CD8-positive, alpha-beta memory T cell (primary cell): Measurements from ENCODE around the gene CXCR3. TPM values are rescaled to one million over a fixed set of nuclear protein-coding genes. Genes with fewer than 3 reads are reported as not detected.
"Not testable (repeated sequence)": the region's sequence is repeated elsewhere in the genome, so short reads cannot be mapped to it uniquely, and the experiment has no call there.

ENCODE experiments used
- CTCF ChIA-PET: fragments of 350-600 bp; sonication (Branson Sonifier 250); formaldehyde crosslinking; loops from one replicate; lab custom pipeline; 2021; ENCODE audit warnings: antibody characterized with exemption; lab: Charles Lee
- POLR2A ChIA-PET: fragments of 350-600 bp; sonication (Branson Sonifier 250); formaldehyde crosslinking; loops from one replicate; lab custom pipeline; 2021; ENCODE audit warnings: antibody characterized with exemption; lab: Charles Lee
- DNase-seq, 5 donors: peaks; one replicate each; pipeline versions ENCODE4 v3.0.0 to v3.0.0-alpha.2; 2020 to 2022; ENCODE audit warnings: mixed read lengths in 1 of 5
- H3K27ac ChIP-seq: one replicate; pipeline ENCODE4 v1.7.0; 2013; ENCODE audit warnings: low read depth, mild to moderate bottlenecking, low read length, moderate library complexity
- H3K27me3 ChIP-seq: 2 replicates; pipeline ENCODE4 v1.7.0; 2013; ENCODE audit warnings: low read length, mild to moderate bottlenecking; ENCODE audit not compliant: insufficient read depth, poor library complexity, severe bottlenecking
- H3K36me3 ChIP-seq: 2 replicates; pipeline ENCODE4 v1.7.0; 2013; ENCODE audit warnings: mild to moderate bottlenecking, low read length, moderate library complexity; ENCODE audit not compliant: insufficient read depth
- H3K4me1 ChIP-seq: 2 replicates; pipeline ENCODE4 v1.7.0; 2013; ENCODE audit warnings: mild to moderate bottlenecking, low read length, moderate library complexity; ENCODE audit not compliant: insufficient read depth
- H3K4me3 ChIP-seq: 2 replicates; pipeline ENCODE4 v1.7.0; 2013; ENCODE audit warnings: mild to moderate bottlenecking, low read length
- H3K9me3 ChIP-seq: 2 replicates; pipeline ENCODE4 v1.7.0; 2013; ENCODE audit warnings: mild to moderate bottlenecking, low read length
- H3K27ac Mint-ChIP-seq, 8 donors: one replicate each; pipeline ENCODE4 v1.8.0; 2020 to 2021; ENCODE audit warnings: mixed read lengths in 8 of 8, mild to moderate bottlenecking in 6 of 8, inconsistent platforms in 3 of 8, moderate library complexity in 3 of 8
- H3K27me3 Mint-ChIP-seq, 2 donors: one replicate each; pipeline ENCODE4 v1.8.0; 2020 to 2021; ENCODE audit warnings: mixed read lengths in 2 of 2, mild to moderate bottlenecking in 1 of 2, moderate library complexity in 1 of 2
- H3K36me3 Mint-ChIP-seq, 3 donors: one replicate each; pipeline ENCODE4 v1.8.0; 2020 to 2021; ENCODE audit warnings: mixed read lengths in 3 of 3, inconsistent platforms in 1 of 3, mild to moderate bottlenecking in 1 of 3
- H3K4me1 Mint-ChIP-seq, 3 donors: one replicate each; pipeline ENCODE4 v1.8.0; 2020 to 2021; ENCODE audit warnings: mixed read lengths in 3 of 3, inconsistent platforms in 1 of 3, mild to moderate bottlenecking in 1 of 3
- H3K4me3 Mint-ChIP-seq, 7 donors: one replicate each; pipeline ENCODE4 v1.8.0; 2020 to 2021; ENCODE audit warnings: mixed read lengths in 7 of 7, mild to moderate bottlenecking in 6 of 7, moderate library complexity in 4 of 7, inconsistent platforms in 2 of 7
- H3K9me3 Mint-ChIP-seq, 5 donors: one replicate each; pipeline ENCODE4 v1.8.0; 2020 to 2022; ENCODE audit warnings: mixed read lengths in 5 of 5, mild to moderate bottlenecking in 3 of 5, moderate library complexity in 2 of 5, inconsistent platforms in 1 of 5
- polyA plus RNA-seq: library from polyadenylated mRNA; unstranded; fragments of 300-500 nt; fragmentation: Illumina TruSeq; gene quantifications from one replicate; pipeline ENCODE4 v1.2.3, GENCODE V29; 2021
- total RNA-seq, 2 experiments: library from RNA; stranded (reverse); gene quantifications; one replicate each; pipeline ENCODE4 v1.2.3, GENCODE V29; 2021

Gene CXCR3
- total and polyA plus RNA-seq, 3 experiments from 2014 or later: 66.1 to 220 (median 69.3) TPM

GRCh38 chrX:71606536-71607216, 11.6 kb downstream of the CXCR3 start:
- Histone ChIP-seq H3K9me3 (no peaks in the 10 kb centered on the region), H3K27me3 (no peaks in the 10 kb centered on the region), H3K27ac (peak overlapping the region; percentile 16), H3K4me1 (peaks cover 44% of the 10 kb centered on the region), H3K36me3 (peaks cover 14% of the 10 kb centered on the region), H3K4me3 (peak overlapping the region; percentile 37)
- Mint-ChIP-seq H3K27me3 (no peaks in the 10 kb centered on the region), H3K27ac (peak overlapping the region; percentile 91 to 99 (median 96)), H3K36me3 (peaks cover 23 to 79% (median 39%) of the 10 kb centered on the region in 3 donors), H3K4me3 (peak overlapping the region; percentile 60 to 85 (median 72)), H3K4me1 (peaks cover 63 to 82% (median 79%) of the 10 kb centered on the region in 3 donors), H3K9me3 (no peaks in the 10 kb centered on the region)
- peak in 3 of 5 donors; percentile 71 to 78 (median 72) for DNase-seq
- POLR2A ChIA-PET: interaction anchor here (0.7 to 1.8 kb wide), 3 partner anchors 16 to 74 kb away, joined by 3 to 5 read pairs (median 4); partner anchors contain the start of gene OGT
- CTCF ChIA-PET: interaction anchor here (0.9 to 2.3 kb wide), 4 partner anchors 10 to 43 kb away, joined by 3 to 12 read pairs (median 6); partner anchors contain the start of gene CXCR3

DNA sequence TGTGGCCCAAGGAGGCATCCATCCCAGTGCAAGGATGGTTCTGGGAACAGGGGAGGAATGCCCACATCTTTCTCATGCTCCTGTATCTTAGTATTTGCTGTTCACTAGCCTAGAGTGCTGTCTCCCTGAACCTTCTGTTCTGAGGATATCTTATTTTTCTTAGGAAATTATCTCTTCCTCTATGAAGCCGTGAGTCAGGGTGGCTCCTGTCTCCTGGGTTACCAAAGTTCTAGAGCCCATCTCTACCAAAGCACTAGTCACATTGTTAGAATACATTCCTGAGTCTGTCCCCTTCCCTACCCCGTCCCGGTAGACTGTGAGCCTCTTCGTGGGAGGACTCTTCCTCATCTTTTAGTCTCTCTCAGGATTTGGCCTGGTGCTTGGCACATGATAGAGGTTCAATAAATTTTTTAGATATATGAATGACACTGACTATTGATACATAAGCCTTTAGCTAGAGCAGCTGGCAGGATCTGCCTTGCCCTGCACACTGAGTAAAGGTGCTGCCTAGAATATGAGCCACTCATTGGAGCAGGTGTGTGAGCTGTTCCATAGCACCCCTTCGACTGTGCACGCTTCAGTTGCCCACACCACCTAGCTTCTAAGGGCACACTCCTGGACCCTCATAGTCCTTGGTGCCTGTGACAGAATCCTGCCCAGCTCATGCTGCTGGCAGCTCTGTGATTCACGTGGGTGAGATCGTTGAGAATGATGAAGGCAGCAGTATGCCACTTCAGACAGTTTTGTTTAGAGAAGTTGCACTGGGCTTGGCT, 13.3 kb downstream of the CXCR3 start:
- Mint-ChIP-seq H3K4me3 (peak overlapping the region in 3 of 7 donors; percentile 20 to 65 (median 32)), H3K9me3 (no peaks in the 10 kb centered on the region), H3K36me3 (peaks cover 23 to 78% (median 32%) of the 10 kb centered on the region in 3 donors), H3K27me3 (no peaks in the 10 kb centered on the region), H3K27ac (peak overlapping the region; percentile 28 to 99 (median 84)), H3K4me1 (peaks cover 60 to 74% (median 68%) of the 10 kb centered on the region in 3 donors)
- Histone ChIP-seq H3K27me3 (no peaks in the 10 kb centered on the region), H3K36me3 (peaks cover 14% of the 10 kb centered on the region), H3K4me3 (no peak overlapping the region), H3K27ac (no peak overlapping the region), H3K4me1 (peaks cover 44% of the 10 kb centered on the region), H3K9me3 (no peaks in the 10 kb centered on the region)
- CTCF ChIA-PET: no interaction called here
- POLR2A ChIA-PET: interaction anchor here (0.8 kb wide), 1 partner anchor 72 kb away, joined by 3 read pairs; no protein-coding TSS in a partner anchor
- no peak for DNase-seq

- Histone ChIP-seq H3K4me1 (peaks cover 38% of the 10 kb centered on the region), H3K36me3 (peaks cover 17% of the 10 kb centered on the region), H3K9me3 (no peaks in the 10 kb centered on the region), H3K4me3 (no peak overlapping the region), H3K27ac (no peak overlapping the region), H3K27me3 (no peaks in the 10 kb centered on the region)
- H3K9me3 Mint-ChIP-seq: peaks cover 0 to 1% (median 0%) of the 10 kb centered on the region in 5 donors
- H3K27me3 Mint-ChIP-seq: no peaks in the 10 kb centered on the region
- H3K27ac Mint-ChIP-seq: peak overlapping the region in 7 of 8 donors; percentile 30 to 99 (median 69)
- peak overlapping the region in 1 of 7 donors; percentile 32 for H3K4me3 Mint-ChIP-seq
- peaks cover 21 to 79% (median 31%) of the 10 kb centered on the region in 3 donors for H3K36me3 Mint-ChIP-seq
- H3K4me1 Mint-ChIP-seq: peaks cover 54 to 69% (median 62%) of the 10 kb centered on the region in 3 donors
- ChIA-PET CTCF (no interaction called here), POLR2A (no interaction called here)
- no peak for DNase-seq
These were observed 14.2 kb downstream of the CXCR3 start for GRCh38 chrX:71604141-71604540.

DNA sequence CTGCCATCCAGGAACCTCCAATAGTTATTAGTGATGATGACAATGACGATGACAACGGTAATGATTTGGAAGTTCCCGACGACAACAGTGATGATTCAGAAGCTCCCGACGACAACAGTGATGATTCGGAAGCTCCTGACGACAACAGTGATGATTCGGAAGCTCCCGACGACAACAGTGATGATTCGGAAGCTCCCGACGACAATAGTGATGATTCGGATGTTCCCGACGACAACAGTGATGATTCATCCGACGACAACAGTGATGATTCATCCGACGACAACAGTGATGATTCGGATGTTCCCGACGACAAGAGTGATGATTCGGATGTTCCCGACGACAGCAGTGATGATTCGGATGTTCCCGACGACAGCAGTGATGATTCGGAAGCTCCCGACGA, 14.7 kb downstream of the CXCR3 start:
- Mint-ChIP-seq H3K9me3 (peaks cover 0 to 2% (median 0%) of the 10 kb centered on the region in 5 donors), H3K36me3 (peaks cover 18 to 75% (median 31%) of the 10 kb centered on the region in 3 donors)

DNA sequence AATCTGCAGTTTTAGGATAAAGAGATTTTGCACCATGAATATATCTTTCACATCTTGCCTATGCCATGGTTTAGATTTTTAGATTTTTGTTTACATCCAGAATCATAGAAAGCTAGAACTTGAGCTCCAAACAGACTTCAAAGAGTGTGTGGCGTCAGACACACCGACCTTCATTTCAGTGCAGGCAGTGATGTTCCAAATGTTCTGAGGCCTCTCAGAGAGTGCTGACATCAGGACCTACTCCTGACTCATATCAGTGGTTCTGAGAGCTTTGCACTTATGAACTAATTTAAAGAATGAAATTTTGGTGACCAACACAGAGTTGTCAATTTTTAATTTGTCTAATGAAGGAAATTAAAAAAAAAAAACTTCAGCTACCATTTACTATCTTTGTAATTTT, 18.3 kb downstream of the CXCR3 start:
- Histone ChIP-seq H3K27me3 (no peaks in the 10 kb centered on the region), H3K9me3 (no peaks in the 10 kb centered on the region), H3K27ac (no peak overlapping the region), H3K4me1 (no peaks in the 10 kb centered on the region), H3K4me3 (no peak overlapping the region), H3K36me3 (peaks cover 19% of the 10 kb centered on the region)
- Mint-ChIP-seq H3K9me3 (peaks cover 0 to 2% (median 0%) of the 10 kb centered on the region in 5 donors), H3K4me3 (no peak overlapping the region), H3K36me3 (peaks cover 18 to 78% (median 26%) of the 10 kb centered on the region in 3 donors), H3K4me1 (peaks cover 21 to 35% (median 32%) of the 10 kb centered on the region in 3 donors), H3K27me3 (peaks cover 0 to 2% of the 10 kb centered on the region in 2 donors), H3K27ac (peak overlapping the region in 5 of 8 donors; percentile 27 to 66 (median 54))
- CTCF ChIA-PET: no interaction called here
- POLR2A ChIA-PET: interaction anchor here (0.6 kb wide), 1 partner anchor 378 kb away, joined by 4 read pairs; no protein-coding TSS in a partner anchor
- DNase-seq: peak in 1 of 5 donors; percentile 41

More for the DNA sequence above, 14.7 kb downstream of the CXCR3 start:
- H3K27me3 Mint-ChIP-seq: no peaks in the 10 kb centered on the region
- Histone ChIP-seq H3K27me3 (no peaks in the 10 kb centered on the region), H3K4me1 (peaks cover 33% of the 10 kb centered on the region), H3K36me3 (peaks cover 18% of the 10 kb centered on the region), H3K27ac (no peak overlapping the region), H3K4me3 (no peak overlapping the region), H3K9me3 (no peaks in the 10 kb centered on the region)
- ChIA-PET POLR2A (no interaction called here), CTCF (no interaction called here)
- H3K27ac Mint-ChIP-seq: peak overlapping the region in 5 of 8 donors; percentile 6 to 99 (median 76)
- DNase-seq: no peak
- peaks cover 49 to 64% (median 57%) of the 10 kb centered on the region in 3 donors for H3K4me1 Mint-ChIP-seq
- H3K4me3 Mint-ChIP-seq: no peak overlapping the region

DNA sequence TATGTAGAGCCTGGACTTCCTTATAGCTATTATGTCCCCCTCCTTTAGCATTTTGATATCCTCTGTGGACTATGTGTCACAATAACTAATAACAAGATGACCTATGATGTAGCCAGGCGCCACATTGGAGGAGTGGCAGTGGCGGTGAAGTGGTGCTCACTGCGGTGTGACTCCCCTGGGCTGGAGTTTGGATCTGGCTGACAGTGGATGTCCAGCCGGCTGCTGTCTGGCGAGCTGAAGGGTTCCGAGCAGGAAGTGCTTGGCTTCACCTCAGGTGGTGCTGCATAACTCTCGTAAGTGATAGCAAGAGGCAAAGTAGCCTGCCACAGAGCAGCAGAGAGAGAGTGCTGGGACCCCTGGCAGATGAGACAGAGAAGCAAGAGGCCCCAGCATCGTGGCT, 25.1 kb downstream of the CXCR3 start:
- H3K4me3 Mint-ChIP-seq, H3K27me3 Mint-ChIP-seq, H3K36me3 ChIP-seq, DNase-seq, H3K9me3 Mint-ChIP-seq, CTCF ChIA-PET, H3K27me3 ChIP-seq, H3K9me3 ChIP-seq, H3K4me1 ChIP-seq, H3K27ac ChIP-seq, H3K4me3 ChIP-seq: not testable (repeated sequence)
- Mint-ChIP-seq H3K4me1 (peaks cover 5 to 10% (median 5%) of the 10 kb centered on the region in 3 donors), H3K27ac (peak overlapping the region in 2 of 8 donors; percentile 41 to 43), H3K36me3 (peaks cover 0 to 27% (median 7%) of the 10 kb centered on the region in 3 donors)
- POLR2A ChIA-PET: interaction anchor here (0.6 kb wide), 1 partner anchor 60 kb away, joined by 4 read pairs; no protein-coding TSS in a partner anchor

DNA sequence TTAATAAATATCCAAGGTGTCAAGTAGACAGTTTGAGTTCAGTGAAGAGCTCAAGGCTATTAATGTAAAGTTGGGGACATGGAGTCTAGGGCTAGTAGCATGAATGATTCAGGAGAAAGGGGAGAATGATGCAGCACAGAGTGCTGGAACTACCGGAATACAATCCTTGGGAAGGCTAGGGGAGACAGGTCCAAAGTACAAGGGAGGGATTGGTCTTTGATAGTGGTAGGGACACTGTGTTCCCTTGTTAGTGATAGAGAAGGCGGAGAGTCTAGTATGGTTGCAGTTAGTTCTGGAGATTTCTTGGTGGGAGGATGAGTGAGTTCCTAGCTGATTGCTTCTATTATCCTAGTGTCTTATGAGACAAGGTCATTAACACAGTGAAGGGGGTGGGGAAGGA, 31.4 kb downstream of the CXCR3 start:
- no peak overlapping the region for H3K27ac ChIP-seq
- Mint-ChIP-seq H3K27me3 (no peaks in the 10 kb centered on the region), H3K27ac (peak overlapping the region in 3 of 8 donors; percentile 13 to 52 (median 20)), H3K4me3 (no peak overlapping the region), H3K4me1 (peaks cover 0 to 11% (median 1%) of the 10 kb centered on the region in 3 donors), H3K9me3 (no peaks in the 10 kb centered on the region), H3K36me3 (peaks cover 0 to 7% (median 0%) of the 10 kb centered on the region in 3 donors)
- CTCF ChIA-PET: no interaction called here
- H3K9me3 ChIP-seq: no peaks in the 10 kb centered on the region
- POLR2A ChIA-PET: no interaction called here
- H3K4me1 ChIP-seq: no peaks in the 10 kb centered on the region
- H3K36me3 ChIP-seq: no peaks in the 10 kb centered on the region
- no peak for DNase-seq
- H3K27me3 ChIP-seq: no peaks in the 10 kb centered on the region
- H3K4me3 ChIP-seq: no peak overlapping the region
